Measurements from ENCODE around the gene PRR19. TPM values are rescaled to one million over a fixed set of nuclear protein-coding genes. Genes with fewer than 3 reads are reported as not detected.

The PRR19 gene
- total RNA-seq, 1 donor from 2014 or later, result 1.3 TPM

- H3K27ac Mint-ChIP-seq (ENCODE audit: unreplicated experiment), result no peak overlapping the region
- Histone ChIP-seq H2AFZ (ENCODE audit: low read depth, low read length) (no peak overlapping the region), H3K36me3 (ENCODE audit: insufficient read depth, low read length) (peaks cover 18% of the 10 kb centered on the region), H3K4me1 (ENCODE audit: insufficient read depth, low read length) (peaks cover under 1% of the 10 kb centered on the region), H3K27ac (ENCODE audit: low read depth, low read length) (no peak overlapping the region), H3K9ac (ENCODE audit: low read length) (no peak overlapping the region), H3K27me3 (ENCODE audit: insufficient read depth, low read length) (no peaks in the 10 kb centered on the region), H3K9me3 (ENCODE audit: insufficient read depth, low read depth, low read length) (no peaks in the 10 kb centered on the region), H3K4me2 (ENCODE audit: low read length) (no peak overlapping the region), H3K79me2 (ENCODE audit: insufficient read depth, low read length) (peaks cover 18% of the 10 kb centered on the region), H3K4me3 (ENCODE audit: insufficient read depth, low read depth, low read length) (no peak overlapping the region), H4K20me1 (ENCODE audit: insufficient read depth, low read length) (peaks cover 76% of the 10 kb centered on the region)
- H3K4me1 Mint-ChIP-seq (ENCODE audit: low read depth, unreplicated experiment), result no peaks in the 10 kb centered on the region
- no peaks in the 10 kb centered on the region for H3K27me3 Mint-ChIP-seq (ENCODE audit: low read depth, unreplicated experiment)
- H3K4me3 Mint-ChIP-seq (ENCODE audit: unreplicated experiment), result no peak overlapping the region
- peaks cover 3% of the 10 kb centered on the region for H3K36me3 Mint-ChIP-seq (ENCODE audit: low read depth, unreplicated experiment)
- DNase-seq (ENCODE audit: low read depth) (no peak), FAIRE-seq (no peak)
- H3K9me3 Mint-ChIP-seq (ENCODE audit: unreplicated experiment), result no peaks in the 10 kb centered on the region
- TF ChIP-seq EZH2 (IDR thresholded peaks at IDR 0.05; ENCODE audit: insufficient read depth, low read length), result no peak
- TF ChIP-seq, protein P1, sequence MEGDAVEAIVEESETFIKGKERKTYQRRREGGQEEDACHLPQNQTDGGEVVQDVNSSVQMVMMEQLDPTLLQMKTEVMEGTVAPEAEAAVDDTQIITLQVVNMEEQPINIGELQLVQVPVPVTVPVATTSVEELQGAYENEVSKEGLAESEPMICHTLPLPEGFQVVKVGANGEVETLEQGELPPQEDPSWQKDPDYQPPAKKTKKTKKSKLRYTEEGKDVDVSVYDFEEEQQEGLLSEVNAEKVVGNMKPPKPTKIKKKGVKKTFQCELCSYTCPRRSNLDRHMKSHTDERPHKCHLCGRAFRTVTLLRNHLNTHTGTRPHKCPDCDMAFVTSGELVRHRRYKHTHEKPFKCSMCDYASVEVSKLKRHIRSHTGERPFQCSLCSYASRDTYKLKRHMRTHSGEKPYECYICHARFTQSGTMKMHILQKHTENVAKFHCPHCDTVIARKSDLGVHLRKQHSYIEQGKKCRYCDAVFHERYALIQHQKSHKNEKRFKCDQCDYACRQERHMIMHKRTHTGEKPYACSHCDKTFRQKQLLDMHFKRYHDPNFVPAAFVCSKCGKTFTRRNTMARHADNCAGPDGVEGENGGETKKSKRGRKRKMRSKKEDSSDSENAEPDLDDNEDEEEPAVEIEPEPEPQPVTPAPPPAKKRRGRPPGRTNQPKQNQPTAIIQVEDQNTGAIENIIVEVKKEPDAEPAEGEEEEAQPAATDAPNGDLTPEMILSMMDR (IDR thresholded peaks at IDR 0.05; ENCODE audit: insufficient read depth, low read depth, low read length), result no peak
Observed at GRCh38 chr19:42291435-42291810, 10.5 kb upstream of the PRR19 start.

- Histone ChIP-seq H3K4me3 (ENCODE audit: insufficient read depth, low read depth, low read length) (no peak overlapping the region), H3K9ac (ENCODE audit: low read length) (no peak overlapping the region), H3K36me3 (ENCODE audit: insufficient read depth, low read length) (peaks cover 23% of the 10 kb centered on the region), H2AFZ (ENCODE audit: low read depth, low read length) (no peak overlapping the region), H3K9me3 (ENCODE audit: insufficient read depth, low read depth, low read length) (no peaks in the 10 kb centered on the region), H4K20me1 (ENCODE audit: insufficient read depth, low read length) (peaks cover 72% of the 10 kb centered on the region), H3K27me3 (ENCODE audit: insufficient read depth, low read length) (no peaks in the 10 kb centered on the region), H3K79me2 (ENCODE audit: insufficient read depth, low read length) (peaks cover 11% of the 10 kb centered on the region), H3K27ac (ENCODE audit: low read depth, low read length) (no peak overlapping the region), H3K4me1 (ENCODE audit: insufficient read depth, low read length) (no peaks in the 10 kb centered on the region), H3K4me2 (ENCODE audit: low read length) (no peak overlapping the region)
- FAIRE-seq (no peak), DNase-seq (ENCODE audit: low read depth) (no peak)
- Mint-ChIP-seq H3K36me3 (ENCODE audit: low read depth, unreplicated experiment) (peaks cover 4% of the 10 kb centered on the region), H3K4me1 (ENCODE audit: low read depth, unreplicated experiment) (no peaks in the 10 kb centered on the region), H3K27me3 (ENCODE audit: low read depth, unreplicated experiment) (no peaks in the 10 kb centered on the region), H3K9me3 (ENCODE audit: unreplicated experiment) (no peaks in the 10 kb centered on the region), H3K4me3 (ENCODE audit: unreplicated experiment) (no peak overlapping the region), H3K27ac (ENCODE audit: unreplicated experiment) (no peak overlapping the region)
- TF ChIP-seq, protein P1 (IDR thresholded peaks at IDR 0.05; ENCODE audit: insufficient read depth, low read depth, low read length), result no peak
- TF ChIP-seq EZH2 (IDR thresholded peaks at IDR 0.05; ENCODE audit: insufficient read depth, low read length), result no peak
Observed at GRCh38 chr19:42292042-42292960, 9.6 kb upstream of the PRR19 start.

- Histone ChIP-seq H3K36me3 (ENCODE audit: insufficient read depth, low read length) (peaks cover 23% of the 10 kb centered on the region), H3K4me2 (ENCODE audit: low read length) (no peak overlapping the region), H3K9ac (ENCODE audit: low read length) (no peak overlapping the region), H3K27ac (ENCODE audit: low read depth, low read length) (no peak overlapping the region), H3K27me3 (ENCODE audit: insufficient read depth, low read length) (no peaks in the 10 kb centered on the region), H4K20me1 (ENCODE audit: insufficient read depth, low read length) (peaks cover 65% of the 10 kb centered on the region), H3K79me2 (ENCODE audit: insufficient read depth, low read length) (peaks cover 6% of the 10 kb centered on the region), H3K9me3 (ENCODE audit: insufficient read depth, low read depth, low read length) (no peaks in the 10 kb centered on the region), H2AFZ (ENCODE audit: low read depth, low read length) (no peak overlapping the region), H3K4me3 (ENCODE audit: insufficient read depth, low read depth, low read length) (no peak overlapping the region), H3K4me1 (ENCODE audit: insufficient read depth, low read length) (no peaks in the 10 kb centered on the region)
- Mint-ChIP-seq H3K36me3 (ENCODE audit: low read depth, unreplicated experiment) (peaks cover 4% of the 10 kb centered on the region), H3K9me3 (ENCODE audit: unreplicated experiment) (no peaks in the 10 kb centered on the region), H3K4me1 (ENCODE audit: low read depth, unreplicated experiment) (no peaks in the 10 kb centered on the region), H3K27me3 (ENCODE audit: low read depth, unreplicated experiment) (no peaks in the 10 kb centered on the region), H3K27ac (ENCODE audit: unreplicated experiment) (no peak overlapping the region), H3K4me3 (ENCODE audit: unreplicated experiment) (no peak overlapping the region)
- DNase-seq (ENCODE audit: low read depth), result no peak
- FAIRE-seq, result no peak
- no peak for TF ChIP-seq EZH2 (IDR thresholded peaks at IDR 0.05; ENCODE audit: insufficient read depth, low read length)
- TF ChIP-seq, protein P1 (IDR thresholded peaks at IDR 0.05; ENCODE audit: insufficient read depth, low read depth, low read length), result no peak
Observed at GRCh38 chr19:42292963-42293362, 9.0 kb upstream of the PRR19 start.
